Activated naive CD4-positive, alpha-beta T cell treated with anti-CD3 and anti-CD28 coated beads, Interleukin-2, amount 50 U/mL, for 16 hours (primary cell): Measurements from ENCODE around the gene TCF3.

Source experiments
- DNase-seq: peaks from one replicate; pipeline ENCODE4 v3.0.0-alpha.2; 2020

Gene TCF3

DNA sequence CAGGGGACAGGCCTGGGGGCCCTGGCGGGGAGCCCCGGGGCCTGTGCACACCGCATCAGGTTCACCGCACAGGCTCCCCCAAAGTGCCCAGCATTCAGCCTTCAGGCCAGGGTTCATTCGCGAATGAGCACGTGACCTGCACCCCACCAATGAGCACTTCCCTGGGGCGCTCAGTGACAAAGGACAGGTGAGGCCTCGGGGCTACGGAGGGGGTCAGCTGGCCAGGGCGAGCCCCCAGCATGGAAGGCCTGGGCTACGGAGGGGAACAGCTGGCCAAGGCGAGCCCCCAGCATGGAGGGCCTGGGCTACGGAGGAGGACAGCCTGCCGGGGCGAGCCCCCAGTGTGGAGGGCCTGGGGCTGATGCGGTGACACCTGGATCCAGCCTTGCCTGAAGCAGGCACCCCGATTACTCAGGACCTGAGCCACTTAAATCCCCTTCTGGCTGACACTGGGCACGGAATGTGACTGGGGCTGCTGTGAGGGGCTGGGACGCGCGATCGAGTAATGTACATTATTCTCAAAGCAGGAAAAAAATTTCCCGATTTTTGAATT is 23.1 kb downstream of the TCF3 start:
- no peak for DNase-seq

- no peak for DNase-seq
Measured at GRCh38 chr19:1627194-1627593, 25.2 kb downstream of the TCF3 start.

DNA sequence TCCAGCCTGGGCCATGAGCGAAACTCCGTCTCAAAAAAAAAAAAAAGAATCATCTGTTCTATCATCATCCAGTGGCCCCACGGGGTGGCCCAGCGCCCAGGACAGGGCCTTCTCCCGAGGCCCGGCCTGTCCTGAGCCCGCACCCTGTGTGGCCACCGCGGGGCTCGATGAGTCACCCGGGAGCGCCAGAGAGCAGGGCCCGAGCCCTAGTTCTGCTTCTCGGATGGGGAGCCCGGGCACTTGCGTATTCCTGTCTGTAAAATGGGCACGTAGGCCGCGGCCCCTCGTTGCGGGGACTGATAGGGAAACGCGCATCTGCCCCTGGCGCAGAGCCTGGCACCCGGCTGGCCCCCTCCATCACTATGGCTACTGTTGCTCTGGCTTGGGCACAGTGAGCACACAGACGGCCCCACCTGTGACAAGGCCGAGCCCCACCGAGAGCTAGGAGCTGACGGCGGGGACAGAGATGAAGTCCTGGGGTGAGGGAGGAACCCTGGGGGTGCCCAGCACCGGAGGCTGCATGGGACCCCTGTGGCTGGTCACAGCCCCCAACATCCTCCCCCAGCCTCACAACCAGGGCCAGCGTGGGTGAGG is 25.9 kb downstream of the TCF3 start:
- DNase-seq: no peak

DNA sequence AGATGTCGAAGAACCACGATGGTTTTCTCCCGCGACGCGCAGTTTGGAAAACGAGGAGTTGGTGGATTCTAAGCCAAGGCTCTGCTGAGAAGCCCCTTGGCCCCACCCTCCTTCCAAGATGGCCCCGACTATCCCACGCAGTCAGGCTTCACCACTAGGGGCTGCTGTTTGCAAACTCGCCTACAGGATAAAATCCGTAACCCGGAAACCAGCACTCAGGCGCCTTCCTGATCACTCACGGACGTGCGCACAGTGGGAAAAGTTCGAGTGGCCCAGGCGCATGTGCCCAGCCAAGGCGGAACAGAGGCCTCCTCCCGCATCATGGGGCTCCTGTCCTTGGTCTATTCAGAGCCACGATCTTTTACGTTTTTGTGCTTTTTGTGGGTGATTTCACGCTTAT is 28.0 kb downstream of the TCF3 start:
- peak; percentile 63 for DNase-seq

GRCh38 chr19:1622541-1622940 is 29.9 kb downstream of the TCF3 start:
- no peak for DNase-seq

GRCh38 chr19:1622007-1622406 is 30.4 kb downstream of the TCF3 start:
- no peak for DNase-seq

- no peak for DNase-seq
Measured at GRCh38 chr19:1621574-1621973, 30.8 kb downstream of the TCF3 start.

DNA sequence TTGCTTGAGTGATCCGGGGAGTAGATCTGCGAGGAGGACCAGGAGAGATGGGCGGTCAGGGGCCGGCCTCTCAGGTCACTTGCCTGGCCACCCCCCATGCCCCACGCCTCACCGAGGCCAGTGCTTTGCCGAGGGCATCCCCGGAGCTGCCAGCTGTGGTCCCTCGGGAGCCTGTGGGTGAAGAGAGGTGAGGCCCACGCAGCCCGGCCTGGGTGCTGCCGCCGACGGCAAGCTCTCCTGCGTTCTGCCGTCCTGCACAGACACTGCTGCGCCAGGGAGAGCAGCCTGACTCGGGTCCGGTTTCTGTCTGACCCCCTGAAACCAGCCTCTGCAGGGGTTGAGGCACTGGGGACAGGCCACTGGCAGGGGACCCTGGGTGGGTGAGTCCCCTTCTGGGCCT is 31.4 kb downstream of the TCF3 start:
- DNase-seq: no peak

- DNase-seq: no peak
Measured at GRCh38 chr19:1620502-1620901, 31.9 kb downstream of the TCF3 start.

DNA sequence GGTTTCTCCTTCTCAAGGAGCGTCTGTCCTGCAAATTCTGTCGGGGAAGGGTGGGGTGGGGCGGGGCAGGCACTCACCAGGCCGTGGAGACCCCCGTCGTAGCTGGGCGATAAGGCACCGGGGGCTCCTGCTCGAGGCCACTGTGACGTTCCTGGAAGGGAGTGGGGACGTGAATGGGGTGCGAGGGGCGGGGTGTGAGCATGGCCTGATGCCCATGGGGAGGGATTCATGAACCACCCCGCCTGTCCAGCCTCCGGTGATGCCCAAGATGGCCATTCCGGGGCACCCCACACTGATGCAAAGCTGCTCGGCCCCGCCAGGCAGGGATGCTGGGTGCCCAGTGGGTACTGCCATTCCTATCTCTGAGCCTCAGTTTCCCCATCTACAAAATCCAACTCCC is 32.7 kb downstream of the TCF3 start:
- DNase-seq: no peak

DNA sequence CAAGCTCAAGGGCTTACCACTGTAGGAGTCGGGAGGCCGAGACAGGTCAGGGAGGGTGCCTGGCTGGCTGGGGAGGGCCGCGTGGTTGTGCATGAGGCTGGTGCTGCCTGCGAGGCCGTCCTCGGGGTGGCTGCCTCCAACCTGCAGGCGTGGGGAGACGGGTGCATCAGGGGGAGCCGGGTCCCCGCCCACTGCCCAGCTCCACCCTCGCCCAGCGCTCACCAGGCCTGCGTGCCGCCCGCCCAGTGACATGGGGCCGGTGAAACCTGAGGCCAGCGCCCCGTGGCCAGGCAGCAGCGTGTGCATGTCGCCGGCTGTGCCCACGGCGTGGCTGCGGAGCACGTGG is 33.3 kb downstream of the TCF3 start:
- DNase-seq: no peak

DNA sequence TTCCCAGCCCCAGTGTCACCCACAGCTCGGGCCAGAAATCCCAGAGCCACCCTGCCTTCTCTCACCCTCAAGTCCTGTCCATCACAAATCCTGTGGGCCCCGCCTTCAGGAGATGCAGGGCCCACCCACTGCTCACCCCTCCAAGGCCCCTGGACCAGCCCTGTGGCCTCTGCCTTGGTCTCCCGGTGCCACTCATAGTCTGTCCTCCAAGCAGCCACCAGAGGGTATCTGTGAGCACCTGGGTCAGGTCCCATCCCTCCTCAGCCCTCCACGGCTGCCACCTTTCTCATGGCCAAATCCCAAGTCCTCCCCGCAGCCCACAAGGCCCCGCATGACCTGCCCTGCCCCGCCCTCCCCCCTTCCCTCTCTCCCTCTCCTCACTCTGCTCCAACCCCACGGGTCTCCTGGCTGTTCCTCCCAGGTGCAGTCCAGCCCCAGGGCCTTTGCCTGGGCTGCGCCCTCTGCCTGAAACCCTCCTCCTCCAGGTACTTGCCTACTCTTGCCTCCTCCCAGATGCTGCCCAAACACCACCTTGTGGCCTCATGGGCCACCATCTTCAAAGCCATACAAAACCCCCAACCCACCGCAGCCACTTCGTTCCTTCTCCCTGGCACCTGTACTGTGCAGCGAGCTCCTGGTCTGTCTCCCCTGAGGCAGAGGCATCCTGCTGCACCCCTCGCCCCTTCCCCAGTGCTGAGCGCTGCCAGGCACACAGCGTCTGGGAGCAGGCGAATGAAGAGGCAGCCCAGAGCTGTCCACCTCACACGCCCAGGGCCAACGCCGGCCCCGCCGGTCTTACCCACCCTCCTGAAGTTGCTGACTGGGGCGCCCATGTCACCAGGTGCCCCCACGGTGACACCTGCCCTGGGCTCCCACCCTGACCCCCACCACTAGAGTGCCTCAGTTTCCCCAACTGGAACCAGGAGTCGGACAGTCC is 34.0 kb downstream of the TCF3 start:
- peak; percentile 34 for DNase-seq

GRCh38 chr19:1616875-1617274 is 35.5 kb downstream of the TCF3 start:
- no peak for DNase-seq

GRCh38 chr19:1616396-1616795 is 36.0 kb downstream of the TCF3 start:
- no peak for DNase-seq

GRCh38 chr19:1615156-1615765 is 37.2 kb downstream of the TCF3 start:
- DNase-seq: no peak

DNA sequence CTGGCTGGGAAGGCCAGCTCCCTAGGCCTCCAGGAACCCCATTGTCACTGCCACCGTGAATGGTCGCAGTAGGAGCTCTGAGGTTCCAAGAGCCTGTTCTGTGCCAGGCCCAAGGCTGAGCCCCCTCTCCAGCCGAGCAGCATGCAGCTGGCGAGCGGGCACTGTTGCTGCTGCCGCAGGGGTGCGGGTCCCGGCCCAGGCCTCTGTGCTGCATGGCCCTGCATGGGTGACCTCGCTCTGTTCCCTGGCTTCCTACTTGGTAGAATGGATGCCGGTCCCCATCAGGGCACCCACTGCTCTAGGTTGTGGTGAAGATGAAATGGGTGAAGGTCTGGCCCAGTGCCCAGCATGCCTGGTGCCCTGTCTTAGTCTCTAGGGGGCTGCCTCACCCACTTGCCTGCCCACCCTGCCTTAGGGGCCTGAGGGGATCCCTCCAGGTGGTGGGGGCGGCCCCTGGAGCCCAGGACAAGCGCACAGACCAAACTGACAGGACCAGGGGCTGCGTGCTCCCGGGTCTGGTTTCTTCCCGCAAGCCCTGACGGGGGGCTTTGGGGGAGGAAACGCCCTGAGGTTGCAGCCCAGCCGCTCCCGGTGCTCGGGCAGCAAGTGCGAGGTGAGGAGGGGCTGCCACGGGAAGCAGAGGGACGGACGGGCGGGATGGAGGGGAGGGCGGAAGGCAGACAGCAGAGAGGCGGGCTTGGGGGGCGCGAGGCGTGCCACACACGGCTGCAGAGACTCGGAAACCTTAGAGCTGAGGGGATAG is 38.4 kb downstream of the TCF3 start:
- no peak for DNase-seq

GRCh38 chr19:1613146-1613545 is 39.3 kb downstream of the TCF3 start:
- no peak for DNase-seq

DNA sequence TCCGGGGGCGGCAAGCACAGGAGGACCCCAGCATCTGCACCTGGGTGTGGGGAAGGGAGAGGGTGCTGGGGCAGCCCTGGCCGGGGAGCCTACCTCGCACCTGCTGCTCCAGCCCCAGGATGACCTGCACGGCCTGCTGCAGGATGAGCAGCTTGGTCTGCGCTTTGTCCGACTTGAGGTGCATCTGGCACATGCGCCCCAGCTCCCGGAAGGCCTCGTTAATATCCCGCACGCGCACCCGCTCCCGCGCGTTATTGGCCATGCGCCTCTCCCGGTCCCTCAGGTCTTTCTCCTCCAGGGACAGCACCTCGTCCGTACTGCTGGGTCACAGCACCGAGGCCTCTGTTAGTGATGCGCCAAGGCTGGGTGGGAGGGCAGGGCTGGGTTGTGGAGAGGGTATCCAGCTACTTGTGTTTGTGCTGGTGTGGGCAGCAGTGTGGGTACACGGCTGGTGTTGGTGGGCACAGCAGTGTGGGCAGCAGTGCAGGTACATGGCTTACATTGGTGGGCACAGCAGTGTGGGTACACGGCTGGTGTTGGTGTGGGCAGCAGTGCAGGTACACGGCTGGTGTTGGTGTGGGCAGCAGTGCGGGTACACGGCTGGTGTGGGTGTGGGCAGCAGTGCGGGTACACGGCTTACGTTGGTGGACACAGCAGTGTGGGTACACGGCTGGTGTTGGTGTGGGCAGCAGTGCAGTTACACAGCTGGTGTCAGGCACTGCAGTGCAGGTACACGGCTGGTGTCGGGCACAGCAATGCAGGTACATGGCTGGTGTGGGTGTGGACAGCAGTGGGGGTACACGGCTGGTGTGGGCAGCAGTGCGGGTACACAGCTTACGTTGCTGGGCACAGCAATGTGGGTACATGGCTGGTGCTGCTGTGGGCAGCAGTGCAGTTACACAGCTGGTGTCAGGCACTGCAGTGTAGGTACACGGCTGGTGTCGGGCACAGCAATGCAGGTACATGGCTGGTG is 40.0 kb downstream of the TCF3 start:
- DNase-seq: no peak

DNA sequence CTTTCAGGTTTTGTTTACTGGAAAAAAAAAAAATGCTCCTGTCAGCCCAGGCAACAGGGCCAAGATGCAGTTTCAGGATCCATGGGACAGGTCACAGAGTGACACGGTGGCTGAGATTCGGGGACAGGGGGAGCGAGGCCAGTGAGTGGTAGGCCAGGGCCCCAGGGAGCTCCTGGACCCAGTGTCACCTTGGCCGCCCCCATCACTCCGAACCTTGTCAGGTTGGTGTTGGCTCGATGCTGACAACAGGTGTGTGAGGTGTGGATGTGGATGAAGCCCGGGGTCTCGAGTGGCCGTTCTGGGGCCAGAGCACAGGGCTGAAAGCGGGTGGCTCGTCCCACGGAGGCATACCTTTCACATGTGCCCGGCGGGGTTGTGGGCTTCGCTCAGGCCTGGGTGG is 41.1 kb downstream of the TCF3 start:
- DNase-seq: no peak

DNA sequence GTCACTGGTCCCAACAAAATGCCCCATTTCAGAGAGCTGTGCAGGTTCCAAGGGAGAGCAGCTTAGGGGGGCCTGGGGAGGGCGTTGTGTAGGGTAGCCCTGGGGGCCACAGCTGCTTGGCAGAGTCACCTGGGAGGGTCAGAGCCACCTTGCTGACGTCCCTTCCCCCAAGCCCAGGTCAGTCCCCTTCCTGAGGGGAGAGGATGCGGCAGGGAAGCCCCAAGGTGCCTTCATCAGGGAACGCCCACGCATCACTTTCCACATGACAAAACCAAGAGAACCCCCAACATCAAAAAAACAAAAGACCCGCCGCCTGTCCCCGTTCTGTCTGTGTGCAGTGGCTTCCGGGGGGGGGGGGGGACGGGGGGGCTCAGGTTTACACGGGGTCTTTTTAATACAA is 41.8 kb downstream of the TCF3 start:
- DNase-seq: no peak

- no peak for DNase-seq
Measured at GRCh38 chr19:1609680-1610474, 42.5 kb downstream of the TCF3 start.
